Muscle layer of duodenum (tissue), 2 donors: ENCODE results near the gene USP17L19.
"Not testable (repeated sequence)": the region's sequence is repeated elsewhere in the genome, so short reads cannot be mapped to it uniquely, and the experiment has no call there.

Source experiments
- H3K27ac ChIP-seq: one replicate; pipeline ENCODE4 v1.7.0; 2013; ENCODE audit warnings: mild to moderate bottlenecking, low read length
- H3K27me3 ChIP-seq: one replicate; pipeline ENCODE4 v1.7.0; 2013; ENCODE audit warnings: low read depth, mild to moderate bottlenecking, control low read depth, low read length
- H3K36me3 ChIP-seq, 2 donors: one replicate each; pipeline ENCODE4 v1.7.0; 2013; ENCODE audit warnings: low read length in 2 of 2, control low read depth in 1 of 2, mild to moderate bottlenecking in 1 of 2; ENCODE audit not compliant: insufficient read depth in 2 of 2, control insufficient read depth in 1 of 2
- H3K4me1 ChIP-seq, 2 donors: one replicate each; pipeline ENCODE4 v1.7.0; 2013; ENCODE audit warnings: low read length in 2 of 2, mild to moderate bottlenecking in 2 of 2, control low read depth in 1 of 2, moderate library complexity in 1 of 2; ENCODE audit not compliant: insufficient read depth in 2 of 2, control insufficient read depth in 1 of 2
- H3K4me3 ChIP-seq, 2 donors: one replicate each; pipeline ENCODE4 v1.7.0; 2013; ENCODE audit warnings: low read length in 2 of 2, low read depth in 1 of 2, mild to moderate bottlenecking in 1 of 2
- H3K9me3 ChIP-seq, 2 donors: one replicate each; pipeline ENCODE4 v1.7.0; 2013; ENCODE audit warnings: low read length in 2 of 2, control low read depth in 1 of 2, mild to moderate bottlenecking in 1 of 2; ENCODE audit not compliant: control insufficient read depth in 1 of 2
- donor health status: healthy.

The USP17L19 gene, protein sequence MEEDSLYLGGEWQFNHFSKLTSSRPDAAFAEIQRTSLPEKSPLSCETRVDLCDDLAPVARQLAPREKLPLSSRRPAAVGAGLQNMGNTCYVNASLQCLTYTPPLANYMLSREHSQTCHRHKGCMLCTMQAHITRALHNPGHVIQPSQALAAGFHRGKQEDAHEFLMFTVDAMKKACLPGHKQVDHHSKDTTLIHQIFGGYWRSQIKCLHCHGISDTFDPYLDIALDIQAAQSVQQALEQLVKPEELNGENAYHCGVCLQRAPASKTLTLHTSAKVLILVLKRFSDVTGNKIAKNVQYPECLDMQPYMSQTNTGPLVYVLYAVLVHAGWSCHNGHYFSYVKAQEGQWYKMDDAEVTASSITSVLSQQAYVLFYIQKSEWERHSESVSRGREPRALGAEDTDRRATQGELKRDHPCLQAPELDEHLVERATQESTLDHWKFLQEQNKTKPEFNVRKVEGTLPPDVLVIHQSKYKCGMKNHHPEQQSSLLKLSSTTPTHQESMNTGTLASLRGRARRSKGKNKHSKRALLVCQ

DNA sequence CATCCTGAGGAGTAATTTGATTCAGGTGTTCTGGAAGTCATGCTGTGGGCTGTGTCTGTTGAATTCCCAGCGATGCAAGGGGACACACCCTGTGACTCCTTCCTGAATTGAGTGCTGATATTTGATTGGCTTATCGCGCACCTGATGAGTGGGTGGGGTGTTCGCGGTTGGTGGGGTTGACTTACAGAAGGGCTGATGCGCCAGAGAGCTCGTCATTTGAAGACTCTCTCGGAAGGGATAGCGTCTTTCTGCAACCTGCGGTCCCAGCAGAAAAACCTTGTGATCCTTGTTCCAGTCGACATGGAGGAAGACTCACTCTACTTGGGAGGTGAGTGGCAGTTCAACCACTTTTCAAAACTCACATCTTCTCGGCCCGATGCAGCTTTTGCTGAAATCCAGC is at the start of gene USP17L19:
Gene USP17L19, plus strand, starts transcription at position 301 of the 400 bp plus-strand sequence. Its CDS starts 0 bp downstream, at position 301.
- H3K4me3 ChIP-seq, H3K36me3 ChIP-seq, H3K4me1 ChIP-seq, H3K27me3 ChIP-seq, H3K9me3 ChIP-seq, H3K27ac ChIP-seq: not testable (repeated sequence)

DNA sequence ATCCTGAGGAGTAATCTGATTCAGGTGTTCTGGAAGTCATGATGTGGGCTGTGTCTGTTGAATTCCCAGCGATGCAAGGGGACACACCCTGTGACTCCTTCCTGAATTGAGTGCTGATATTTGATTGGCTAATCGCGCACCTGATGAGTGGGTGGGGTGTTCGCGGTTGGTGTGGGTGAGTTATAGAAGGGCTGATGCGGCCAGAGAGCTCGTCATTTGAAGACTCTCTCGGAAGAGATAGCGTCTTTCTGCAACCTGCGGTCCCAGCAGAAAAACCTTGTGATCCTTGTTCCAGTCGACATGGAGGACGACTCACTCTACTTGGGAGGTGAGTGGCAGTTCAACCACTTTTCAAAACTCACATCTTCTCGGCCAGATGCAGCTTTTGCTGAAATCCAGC is 42.8 kb upstream of the USP17L19 start, which contains the start of gene USP17L10:
Gene USP17L10, plus strand, starts transcription at position 301 of the 400 bp plus-strand sequence. Its CDS starts 0 bp downstream, at position 301.
- H3K27me3 ChIP-seq, H3K27ac ChIP-seq, H3K4me3 ChIP-seq, H3K36me3 ChIP-seq, H3K4me1 ChIP-seq, H3K9me3 ChIP-seq: not testable (repeated sequence)

DNA sequence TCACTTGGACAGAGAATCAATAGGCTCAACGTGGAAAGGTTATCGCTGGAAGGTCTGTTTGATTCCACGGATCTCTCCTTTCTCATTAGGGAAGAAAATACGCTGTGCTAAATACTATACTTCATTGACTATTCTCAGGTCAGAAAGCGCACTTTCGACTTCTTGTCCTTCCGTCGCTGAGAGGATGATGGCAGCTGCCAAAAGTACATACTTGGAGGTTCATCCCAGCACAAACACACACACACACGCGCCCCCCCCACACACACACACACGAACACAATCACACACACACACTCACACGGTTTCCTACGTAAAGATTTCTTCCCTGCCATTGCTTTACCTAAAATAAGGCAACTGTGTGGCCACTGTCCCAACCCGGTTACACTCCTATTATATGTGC is 38.5 kb upstream of the USP17L19 start:
- not testable (repeated sequence) for H3K27ac ChIP-seq, H3K9me3 ChIP-seq, H3K4me1 ChIP-seq, H3K4me3 ChIP-seq, H3K36me3 ChIP-seq, H3K27me3 ChIP-seq

DNA sequence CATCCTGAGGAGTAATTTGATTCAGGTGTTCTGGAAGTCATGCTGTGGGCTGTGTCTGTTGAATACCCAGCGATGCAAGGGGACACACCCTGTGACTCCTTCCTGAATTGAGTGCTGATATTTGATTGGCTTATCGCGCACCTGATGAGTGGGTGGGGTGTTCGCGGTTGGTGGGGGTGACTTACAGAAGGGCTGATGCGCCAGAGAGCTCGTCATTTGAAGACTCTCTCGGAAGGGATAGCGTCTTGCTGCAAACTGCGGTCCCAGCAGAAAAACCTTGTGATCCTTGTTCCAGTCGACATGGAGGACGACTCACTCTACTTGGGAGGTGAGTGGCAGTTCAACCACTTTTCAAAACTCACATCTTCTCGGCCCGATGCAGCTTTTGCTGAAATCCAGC is 38.1 kb upstream of the USP17L19 start, which contains the start of gene USP17L11:
Gene USP17L11, plus strand, starts transcription at position 301 of the 400 bp plus-strand sequence. Its CDS starts 0 bp downstream, at position 301.
- not testable (repeated sequence) for H3K36me3 ChIP-seq

DNA sequence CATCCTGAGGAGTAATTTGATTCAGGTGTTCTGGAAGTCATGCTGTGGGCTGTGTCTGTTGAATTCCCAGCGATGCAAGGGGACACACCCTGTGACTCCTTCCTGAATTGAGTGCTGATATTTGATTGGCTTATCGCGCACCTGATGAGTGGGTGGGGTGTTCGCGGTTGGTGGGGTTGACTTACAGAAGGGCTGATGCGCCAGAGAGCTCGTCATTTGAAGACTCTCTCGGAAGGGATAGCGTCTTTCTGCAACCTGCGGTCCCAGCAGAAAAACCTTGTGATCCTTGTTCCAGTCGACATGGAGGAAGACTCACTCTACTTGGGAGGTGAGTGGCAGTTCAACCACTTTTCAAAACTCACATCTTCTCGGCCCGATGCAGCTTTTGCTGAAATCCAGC is 33.3 kb upstream of the USP17L19 start, which contains the start of gene USP17L12:
Gene USP17L12, plus strand, starts transcription at position 301 of the 400 bp plus-strand sequence. Its CDS starts 0 bp downstream, at position 301.
- H3K27me3 ChIP-seq, H3K36me3 ChIP-seq, H3K4me1 ChIP-seq, H3K9me3 ChIP-seq, H3K27ac ChIP-seq, H3K4me3 ChIP-seq: not testable (repeated sequence)

More for the DNA sequence above, 38.1 kb upstream of the USP17L19 start, which contains the start of gene USP17L11:
- not testable (repeated sequence) for H3K4me3 ChIP-seq, H3K27me3 ChIP-seq, H3K4me1 ChIP-seq, H3K9me3 ChIP-seq, H3K27ac ChIP-seq

DNA sequence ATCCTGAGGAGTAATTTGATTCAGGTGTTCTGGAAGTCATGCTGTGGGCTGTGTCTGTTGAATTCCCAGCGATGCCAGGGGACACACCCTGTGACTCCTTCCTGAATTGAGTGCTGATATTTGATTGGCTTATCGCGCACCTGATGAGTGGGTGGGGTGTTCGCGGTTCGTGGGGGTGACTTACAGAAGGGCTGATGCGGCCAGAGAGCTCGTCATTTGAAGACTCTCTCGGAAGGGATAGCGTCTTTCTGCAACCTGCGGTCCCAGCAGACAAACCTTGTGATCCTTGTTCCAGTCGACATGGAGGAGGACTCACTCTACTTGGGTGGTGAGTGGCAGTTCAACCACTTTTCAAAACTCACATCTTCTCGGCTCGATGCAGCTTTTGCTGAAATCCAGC is 28.6 kb upstream of the USP17L19 start, which contains the start of gene USP17L13:
Gene USP17L13, plus strand, starts transcription at position 301 of the 400 bp plus-strand sequence. Its CDS starts 0 bp downstream, at position 301.
- not testable (repeated sequence) for H3K36me3 ChIP-seq, H3K4me1 ChIP-seq, H3K27ac ChIP-seq, H3K4me3 ChIP-seq, H3K27me3 ChIP-seq, H3K9me3 ChIP-seq

DNA sequence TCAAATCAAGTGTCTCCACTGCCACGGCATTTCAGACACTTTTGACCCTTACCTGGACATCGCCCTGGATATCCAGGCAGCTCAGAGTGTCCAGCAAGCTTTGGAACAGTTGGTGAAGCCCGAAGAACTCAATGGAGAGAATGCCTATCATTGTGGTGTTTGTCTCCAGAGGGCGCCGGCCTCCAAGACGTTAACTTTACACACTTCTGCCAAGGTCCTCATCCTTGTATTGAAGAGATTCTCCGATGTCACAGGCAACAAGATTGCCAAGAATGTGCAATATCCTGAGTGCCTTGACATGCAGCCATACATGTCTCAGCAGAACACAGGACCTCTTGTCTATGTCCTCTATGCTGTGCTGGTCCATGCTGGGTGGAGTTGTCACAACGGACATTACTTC is 22.9 kb upstream of the USP17L19 start:
- not testable (repeated sequence) for H3K4me1 ChIP-seq, H3K4me3 ChIP-seq, H3K9me3 ChIP-seq, H3K36me3 ChIP-seq, H3K27ac ChIP-seq, H3K27me3 ChIP-seq

DNA sequence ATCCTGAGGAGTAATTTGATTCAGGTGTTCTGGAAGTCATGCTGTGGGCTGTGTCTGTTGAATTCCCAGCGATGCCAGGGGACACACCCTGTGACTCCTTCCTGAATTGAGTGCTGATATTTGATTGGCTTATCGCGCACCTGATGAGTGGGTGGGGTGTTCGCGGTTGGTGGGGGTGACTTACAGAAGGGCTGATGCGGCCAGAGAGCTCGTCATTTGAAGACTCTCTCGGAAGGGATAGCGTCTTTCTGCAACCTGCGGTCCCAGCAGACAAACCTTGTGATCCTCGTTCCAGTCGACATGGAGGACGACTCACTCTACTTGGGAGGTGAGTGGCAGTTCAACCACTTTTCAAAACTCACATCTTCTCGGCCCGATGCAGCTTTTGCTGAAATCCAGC is 19.1 kb upstream of the USP17L19 start, which contains the start of gene USP17L15:
Gene USP17L15, plus strand, starts transcription at position 301 of the 400 bp plus-strand sequence. Its CDS starts 0 bp downstream, at position 301.
- H3K27ac ChIP-seq, result not testable (repeated sequence)

DNA sequence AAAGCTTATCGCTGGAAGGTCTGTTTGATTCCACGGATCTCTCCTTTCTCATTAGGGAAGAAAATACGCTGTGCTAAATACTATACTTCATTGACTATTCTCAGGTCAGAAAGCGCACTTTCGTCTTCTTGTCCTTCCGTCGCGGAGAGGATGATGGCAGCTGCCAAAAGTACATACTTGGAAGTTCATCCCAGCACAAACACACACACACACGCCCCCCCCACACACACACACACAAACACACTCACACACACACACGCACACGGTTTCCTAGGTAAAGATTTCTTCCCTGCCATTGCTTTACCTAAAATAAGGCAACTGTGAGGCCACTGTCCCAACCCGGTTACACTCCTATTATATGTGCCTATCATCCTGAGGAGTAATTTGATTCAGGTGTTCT is 14.7 kb upstream of the USP17L19 start:
- not testable (repeated sequence) for H3K27ac ChIP-seq, H3K27me3 ChIP-seq, H3K9me3 ChIP-seq, H3K36me3 ChIP-seq, H3K4me1 ChIP-seq, H3K4me3 ChIP-seq

More for the DNA sequence above, 19.1 kb upstream of the USP17L19 start, which contains the start of gene USP17L15:
- H3K27me3 ChIP-seq, H3K36me3 ChIP-seq, H3K4me3 ChIP-seq, H3K4me1 ChIP-seq, H3K9me3 ChIP-seq: not testable (repeated sequence)

DNA sequence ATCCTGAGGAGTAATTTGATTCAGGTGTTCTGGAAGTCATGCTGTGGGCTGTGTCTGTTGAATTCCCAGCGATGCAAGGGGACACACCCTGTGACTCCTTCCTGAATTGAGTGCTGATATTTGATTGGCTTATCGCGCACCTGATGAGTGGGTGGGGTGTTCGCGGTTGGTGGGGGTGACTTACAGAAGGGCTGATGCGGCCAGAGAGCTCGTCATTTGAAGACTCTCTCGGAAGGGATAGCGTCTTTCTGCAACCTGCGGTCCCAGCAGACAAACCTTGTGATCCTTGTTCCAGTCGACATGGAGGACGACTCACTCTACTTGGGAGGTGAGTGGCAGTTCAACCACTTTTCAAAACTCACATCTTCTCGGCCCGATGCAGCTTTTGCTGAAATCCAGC is 9.6 kb upstream of the USP17L19 start, which contains the start of gene USP17L17:
Gene USP17L17, plus strand, starts transcription at position 301 of the 400 bp plus-strand sequence. Its CDS starts 0 bp downstream, at position 301.
- not testable (repeated sequence) for H3K4me1 ChIP-seq, H3K27me3 ChIP-seq, H3K9me3 ChIP-seq

DNA sequence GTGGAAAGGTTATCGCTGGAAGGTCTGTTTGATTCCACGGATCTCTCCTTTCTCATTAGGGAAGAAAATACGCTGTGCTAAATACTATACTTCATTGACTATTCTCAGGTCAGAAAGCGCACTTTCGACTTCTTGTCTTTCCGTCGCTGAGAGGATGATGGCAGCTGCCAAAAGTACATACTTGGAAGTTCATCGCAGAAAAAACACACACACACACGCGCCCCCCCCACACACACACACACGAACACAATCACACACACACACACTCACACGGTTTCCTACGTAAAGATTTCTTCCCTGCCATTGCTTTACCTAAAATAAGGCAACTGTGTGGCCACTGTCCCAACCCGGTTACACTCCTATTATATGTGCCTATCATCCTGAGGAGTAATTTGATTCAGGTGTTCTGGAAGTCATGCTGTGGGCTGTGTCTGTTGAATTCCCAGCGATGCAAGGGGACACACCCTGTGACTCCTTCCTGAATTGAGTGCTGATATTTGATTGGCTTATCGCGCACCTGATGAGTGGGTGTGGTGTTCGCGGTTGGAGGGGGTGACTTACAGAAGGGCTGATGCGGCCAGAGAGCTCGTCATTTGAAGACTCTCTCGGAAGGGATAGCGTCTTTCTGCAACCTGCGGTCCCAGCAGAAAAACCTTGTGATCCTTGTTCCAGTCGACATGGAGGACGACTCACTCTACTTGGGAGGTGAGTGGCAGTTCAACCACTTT is 5.1 kb upstream of the USP17L19 start, which contains the start of gene USP17L18:
Gene USP17L18, plus strand, starts transcription at position 678 of the 728 bp plus-strand sequence. Its CDS starts 0 bp downstream, at position 678.
- not testable (repeated sequence) for H3K9me3 ChIP-seq, H3K27ac ChIP-seq, H3K36me3 ChIP-seq, H3K27me3 ChIP-seq, H3K4me3 ChIP-seq, H3K4me1 ChIP-seq

More for the DNA sequence above, 9.6 kb upstream of the USP17L19 start, which contains the start of gene USP17L17:
- not testable (repeated sequence) for H3K4me3 ChIP-seq, H3K27ac ChIP-seq, H3K36me3 ChIP-seq
